ENCODE data around the gene NIN. TPM values are rescaled to one million over a fixed set of nuclear protein-coding genes. Genes with fewer than 3 reads are reported as not detected.

Gene NIN
- total RNA-seq, 5 donors from 2014 or later (not counting 1 experiment from before 2014, with no cell fraction given), result 92.8 to 141 (median 106) TPM

- Mint-ChIP-seq H3K27ac (no peak overlapping the region), H3K4me3 (no peak overlapping the region), H3K4me1 (peaks cover 5 to 15% (median 13%) of the 10 kb centered on the region in 3 donors), H3K36me3 (no peaks in the 10 kb centered on the region), H3K9me3 (no peaks in the 10 kb centered on the region), H3K27me3 (no peaks in the 10 kb centered on the region)
- POLR2A ChIA-PET, result no interaction called here
- H3K27ac ChIP-seq (ENCODE audit: low read length), result no peak overlapping the region
- H3K4me3 ChIP-seq (ENCODE audit: control insufficient read depth in 1 of 2, extremely low read depth in 1 of 2, low read length in 1 of 2), result no peak overlapping the region
- DNase-seq (no peak), ATAC-seq (replicated peaks in 1 of 4) (no peak)
- peaks cover 4 to 8% of the 10 kb centered on the region in 2 experiments for H3K4me1 ChIP-seq (ENCODE audit: control insufficient read depth in 1 of 2, extremely low read depth in 1 of 2, insufficient read depth in 2 of 2, low read length in 2 of 2)
- no peaks in the 10 kb centered on the region for H3K27me3 ChIP-seq (replicated peaks in 1 of 2; ENCODE audit: control insufficient read depth in 2 of 2, extremely low read depth in 1 of 2, insufficient read depth in 2 of 2, low read length in 1 of 2)
- no peaks in the 10 kb centered on the region for H3K9me3 ChIP-seq
- 81% methylated on average over 5 of the region's 5 CpGs for WGBS (ENCODE audit: insufficient coverage)
- CTCF ChIA-PET, result no interaction called here
- no peaks in the 10 kb centered on the region for H3K36me3 ChIP-seq (ENCODE audit: control insufficient read depth in 2 of 2, extremely low read depth in 1 of 2, insufficient read depth in 1 of 2, low read length in 1 of 2)
Measured at GRCh38 chr14:50856660-50857059, 25.7 kb upstream of the NIN start.

- Mint-ChIP-seq H3K4me3 (no peak overlapping the region), H3K4me1 (peaks cover 5 to 15% (median 11%) of the 10 kb centered on the region in 3 donors), H3K36me3 (no peaks in the 10 kb centered on the region), H3K27me3 (no peaks in the 10 kb centered on the region), H3K9me3 (no peaks in the 10 kb centered on the region), H3K27ac (no peak overlapping the region)
- DNase-seq, result no peak
- Histone ChIP-seq H3K36me3 (ENCODE audit: control insufficient read depth in 2 of 2, extremely low read depth in 1 of 2, insufficient read depth in 1 of 2, low read length in 1 of 2) (no peaks in the 10 kb centered on the region), H3K27me3 (replicated peaks in 1 of 2; ENCODE audit: control insufficient read depth in 2 of 2, extremely low read depth in 1 of 2, insufficient read depth in 2 of 2, low read length in 1 of 2) (no peaks in the 10 kb centered on the region), H3K4me3 (ENCODE audit: control insufficient read depth in 1 of 2, extremely low read depth in 1 of 2, low read length in 1 of 2) (no peak overlapping the region), H3K27ac (ENCODE audit: low read length) (no peak overlapping the region), H3K9me3 (no peaks in the 10 kb centered on the region), H3K4me1 (ENCODE audit: control insufficient read depth in 1 of 2, extremely low read depth in 1 of 2, insufficient read depth in 2 of 2, low read length in 2 of 2) (peaks cover 4 to 8% of the 10 kb centered on the region in 2 experiments)
- no CpG with 5 or more reads among the region's 1 CpG for WGBS (ENCODE audit: insufficient coverage)
- ATAC-seq (replicated peaks in 1 of 4), result no peak
- ChIA-PET CTCF (interaction anchor here in 1 of 2 donors (0.7 kb wide), 1 partner anchor 1156 kb away, joined by 3 read pairs; no protein-coding TSS in a partner anchor), POLR2A (interaction anchor here in 1 of 2 donors (0.7 to 0.8 kb wide), 2 partner anchors 10 to 792 kb away, joined by 3 to 5 read pairs; no protein-coding TSS in a partner anchor)
Measured at GRCh38 chr14:50855558-50855957, 24.6 kb upstream of the NIN start.

GRCh38 chr14:50854521-50854920 is 23.6 kb upstream of the NIN start:
- POLR2A ChIA-PET, result interaction anchor here in 1 of 2 donors (0.5 kb wide), 1 partner anchor 529 kb away, joined by 3 read pairs; no protein-coding TSS in a partner anchor
- WGBS (ENCODE audit: insufficient coverage), result 64% methylated on average over 5 of the region's 5 CpGs
- peaks cover 4 to 6% (median 5%) of the 10 kb centered on the region in 3 donors for H3K4me1 Mint-ChIP-seq
- no peak for DNase-seq
- no peak overlapping the region for H3K4me3 Mint-ChIP-seq
- no peaks in the 10 kb centered on the region for H3K27me3 ChIP-seq (replicated peaks in 1 of 2; ENCODE audit: control insufficient read depth in 2 of 2, extremely low read depth in 1 of 2, insufficient read depth in 2 of 2, low read length in 1 of 2)
- H3K27me3 Mint-ChIP-seq, result no peaks in the 10 kb centered on the region
- H3K36me3 ChIP-seq (ENCODE audit: control insufficient read depth in 2 of 2, extremely low read depth in 1 of 2, insufficient read depth in 1 of 2, low read length in 1 of 2), result no peaks in the 10 kb centered on the region
- H3K27ac Mint-ChIP-seq, result no peak overlapping the region
- no peaks in the 10 kb centered on the region for H3K9me3 Mint-ChIP-seq
- no peak overlapping the region for H3K27ac ChIP-seq (ENCODE audit: low read length)
- no peaks in the 10 kb centered on the region for H3K9me3 ChIP-seq
- peaks cover 2 to 4% of the 10 kb centered on the region in 2 experiments for H3K4me1 ChIP-seq (ENCODE audit: control insufficient read depth in 1 of 2, extremely low read depth in 1 of 2, insufficient read depth in 2 of 2, low read length in 2 of 2)
- no peak for ATAC-seq (replicated peaks in 1 of 4)
- CTCF ChIA-PET, result no interaction called here
- no peaks in the 10 kb centered on the region for H3K36me3 Mint-ChIP-seq
- H3K4me3 ChIP-seq (ENCODE audit: control insufficient read depth in 1 of 2, extremely low read depth in 1 of 2, low read length in 1 of 2), result no peak overlapping the region

GRCh38 chr14:50853891-50854290 is 22.9 kb upstream of the NIN start:
- no peak overlapping the region for H3K4me3 Mint-ChIP-seq
- H3K36me3 Mint-ChIP-seq, result no peaks in the 10 kb centered on the region

GRCh38 chr14:50846226-50846880 is 15.4 kb upstream of the NIN start:
- DNase-seq (no peak), ATAC-seq (replicated peaks in 1 of 4) (no peak)
- no peak overlapping the region for H3K4me3 Mint-ChIP-seq
- H3K27me3 Mint-ChIP-seq, result no peaks in the 10 kb centered on the region
- no peaks in the 10 kb centered on the region for H3K9me3 Mint-ChIP-seq
- Histone ChIP-seq H3K9me3 (no peaks in the 10 kb centered on the region), H3K27me3 (replicated peaks in 1 of 2; ENCODE audit: control insufficient read depth in 2 of 2, extremely low read depth in 1 of 2, insufficient read depth in 2 of 2, low read length in 1 of 2) (no peaks in the 10 kb centered on the region), H3K4me3 (ENCODE audit: control insufficient read depth in 1 of 2, extremely low read depth in 1 of 2, low read length in 1 of 2) (no peak overlapping the region), H3K4me1 (ENCODE audit: control insufficient read depth in 1 of 2, extremely low read depth in 1 of 2, insufficient read depth in 2 of 2, low read length in 2 of 2) (no peaks in the 10 kb centered on the region), H3K36me3 (ENCODE audit: control insufficient read depth in 2 of 2, extremely low read depth in 1 of 2, insufficient read depth in 1 of 2, low read length in 1 of 2) (no peaks in the 10 kb centered on the region), H3K27ac (ENCODE audit: low read length) (no peak overlapping the region)
- H3K27ac Mint-ChIP-seq, result no peak overlapping the region
- no peaks in the 10 kb centered on the region for H3K36me3 Mint-ChIP-seq
- ChIA-PET CTCF (interaction anchor here (0.6 to 2.2 kb wide), 5 partner anchors 14 to 1834 kb away, joined by 3 to 7 read pairs (median 4); no protein-coding TSS in a partner anchor), POLR2A (interaction anchor here (0.6 kb wide), 2 partner anchors 52 to 536 kb away, joined by 5 to 9 read pairs; no protein-coding TSS in a partner anchor)
- WGBS (ENCODE audit: insufficient coverage), result 96% methylated on average over 8 of the region's 8 CpGs
- H3K4me1 Mint-ChIP-seq, result peaks cover 2 to 9% (median 3%) of the 10 kb centered on the region in 3 donors

More at GRCh38 chr14:50853891-50854290, 22.9 kb upstream of the NIN start:
- Histone ChIP-seq H3K27ac (ENCODE audit: low read length) (no peak overlapping the region), H3K4me1 (ENCODE audit: control insufficient read depth in 1 of 2, extremely low read depth in 1 of 2, insufficient read depth in 2 of 2, low read length in 2 of 2) (no peaks in the 10 kb centered on the region), H3K27me3 (replicated peaks in 1 of 2; ENCODE audit: control insufficient read depth in 2 of 2, extremely low read depth in 1 of 2, insufficient read depth in 2 of 2, low read length in 1 of 2) (no peaks in the 10 kb centered on the region), H3K9me3 (no peaks in the 10 kb centered on the region), H3K36me3 (ENCODE audit: control insufficient read depth in 2 of 2, extremely low read depth in 1 of 2, insufficient read depth in 1 of 2, low read length in 1 of 2) (no peaks in the 10 kb centered on the region), H3K4me3 (ENCODE audit: control insufficient read depth in 1 of 2, extremely low read depth in 1 of 2, low read length in 1 of 2) (no peak overlapping the region)
- H3K27me3 Mint-ChIP-seq, result no peaks in the 10 kb centered on the region
- ATAC-seq (replicated peaks in 1 of 4) (no peak), DNase-seq (no peak)
- H3K4me1 Mint-ChIP-seq, result peaks cover 0 to under 1% (median 0%) of the 10 kb centered on the region in 3 donors
- no peaks in the 10 kb centered on the region for H3K9me3 Mint-ChIP-seq
- no peak overlapping the region for H3K27ac Mint-ChIP-seq
- POLR2A ChIA-PET, result interaction anchor here (0.5 to 0.6 kb wide), 2 partner anchors 117 to 529 kb away, joined by 3 read pairs; no protein-coding TSS in a partner anchor
- CTCF ChIA-PET, result no interaction called here

- Histone ChIP-seq H3K4me1 (ENCODE audit: control insufficient read depth in 1 of 2, extremely low read depth in 1 of 2, insufficient read depth in 2 of 2, low read length in 2 of 2) (no peaks in the 10 kb centered on the region), H3K36me3 (ENCODE audit: control insufficient read depth in 2 of 2, extremely low read depth in 1 of 2, insufficient read depth in 1 of 2, low read length in 1 of 2) (no peaks in the 10 kb centered on the region), H3K9me3 (no peaks in the 10 kb centered on the region), H3K27ac (ENCODE audit: low read length) (no peak overlapping the region), H3K27me3 (replicated peaks in 1 of 2; ENCODE audit: control insufficient read depth in 2 of 2, extremely low read depth in 1 of 2, insufficient read depth in 2 of 2, low read length in 1 of 2) (no peaks in the 10 kb centered on the region), H3K4me3 (ENCODE audit: control insufficient read depth in 1 of 2, extremely low read depth in 1 of 2, low read length in 1 of 2) (no peak overlapping the region)
- no CpG with 5 or more reads among the region's 3 CpGs for WGBS (ENCODE audit: insufficient coverage)
- peaks cover 2 to 9% (median 3%) of the 10 kb centered on the region in 3 donors for H3K4me1 Mint-ChIP-seq
- DNase-seq (no peak), ATAC-seq (replicated peaks in 1 of 4) (no peak)
- no peaks in the 10 kb centered on the region for H3K27me3 Mint-ChIP-seq
- no peaks in the 10 kb centered on the region for H3K9me3 Mint-ChIP-seq
- H3K27ac Mint-ChIP-seq, result no peak overlapping the region
- POLR2A ChIA-PET, result no interaction called here
- H3K36me3 Mint-ChIP-seq, result no peaks in the 10 kb centered on the region
- CTCF ChIA-PET, result no interaction called here
- no peak overlapping the region for H3K4me3 Mint-ChIP-seq
Measured at GRCh38 chr14:50845166-50845565, 14.2 kb upstream of the NIN start.
